Neuron (in vitro differentiated cells): ENCODE measurements around the gene SLC25A29.
"Not testable (repeated sequence)": the region's sequence is repeated elsewhere in the genome, so short reads cannot be mapped to it uniquely, and the experiment has no call there.

Experiments
- H2AFZ ChIP-seq: one replicate; pipeline ENCODE4 v1.6.1; 2013; ENCODE audit warnings: low read depth, mild to moderate bottlenecking, inconsistent platforms, low read length, moderate library complexity
- H3K27me3 ChIP-seq: one replicate; pipeline ENCODE4 v1.6.1; 2013; ENCODE audit warnings: low read length; ENCODE audit not compliant: insufficient read depth
- H3K36me3 ChIP-seq: one replicate; pipeline ENCODE4 v1.6.1; 2013; ENCODE audit warnings: low read length; ENCODE audit not compliant: insufficient read depth
- H3K4me1 ChIP-seq: one replicate; pipeline ENCODE4 v1.6.1; 2013; ENCODE audit warnings: low read length; ENCODE audit not compliant: insufficient read depth
- H3K4me3 ChIP-seq: 2 replicates; pipeline ENCODE4 v1.5.1; 2013; ENCODE audit warnings: mild to moderate bottlenecking, low read length, moderate library complexity
- H3K9me3 ChIP-seq: one replicate; pipeline ENCODE4 v1.6.1; 2013; ENCODE audit warnings: low read length

The SLC25A29 gene

DNA sequence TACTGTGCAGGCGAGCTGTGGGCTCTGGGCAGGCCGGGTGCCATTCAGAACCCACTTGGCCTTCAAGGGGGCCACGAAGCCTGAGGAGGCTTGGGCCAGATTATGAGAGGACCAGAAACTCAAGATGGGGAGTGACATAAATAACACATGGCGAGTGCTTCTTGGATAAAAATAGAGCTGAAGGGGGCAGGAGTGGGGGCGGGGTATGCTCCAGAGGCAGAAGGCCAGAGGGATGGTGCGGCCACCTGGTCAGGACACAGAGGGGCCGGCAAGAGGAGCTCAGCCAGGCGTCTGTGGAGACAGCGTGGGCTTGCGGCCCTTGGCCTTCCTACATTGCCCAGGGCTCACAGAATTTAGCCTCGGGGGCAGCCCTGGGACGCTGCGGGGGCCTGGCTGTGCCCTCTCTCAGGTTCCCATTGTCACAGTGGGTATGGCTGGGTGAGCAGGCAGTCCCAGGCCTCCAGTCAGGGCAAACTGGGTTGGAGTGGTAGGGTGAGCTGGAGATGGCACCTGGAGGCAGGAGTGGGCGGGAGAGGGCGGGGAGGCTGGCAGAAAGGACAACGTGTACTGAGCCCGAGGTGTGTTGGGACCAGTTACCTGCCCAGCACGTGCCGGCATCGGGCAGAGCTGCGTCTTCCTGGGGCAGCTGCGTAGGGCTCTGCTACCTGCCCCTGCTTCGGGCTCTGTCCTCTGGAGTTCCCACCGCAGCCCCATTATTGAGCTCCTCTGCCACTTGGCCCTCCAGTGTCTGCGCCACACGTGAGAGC is 7.4 kb upstream of the SLC25A29 start:
- Histone ChIP-seq H3K27me3 (no peaks in the 10 kb centered on the region), H3K4me1 (peaks cover 14% of the 10 kb centered on the region), H3K36me3 (no peaks in the 10 kb centered on the region), H3K4me3 (no peak overlapping the region), H2AFZ (no peak overlapping the region), H3K9me3 (no peaks in the 10 kb centered on the region)

DNA sequence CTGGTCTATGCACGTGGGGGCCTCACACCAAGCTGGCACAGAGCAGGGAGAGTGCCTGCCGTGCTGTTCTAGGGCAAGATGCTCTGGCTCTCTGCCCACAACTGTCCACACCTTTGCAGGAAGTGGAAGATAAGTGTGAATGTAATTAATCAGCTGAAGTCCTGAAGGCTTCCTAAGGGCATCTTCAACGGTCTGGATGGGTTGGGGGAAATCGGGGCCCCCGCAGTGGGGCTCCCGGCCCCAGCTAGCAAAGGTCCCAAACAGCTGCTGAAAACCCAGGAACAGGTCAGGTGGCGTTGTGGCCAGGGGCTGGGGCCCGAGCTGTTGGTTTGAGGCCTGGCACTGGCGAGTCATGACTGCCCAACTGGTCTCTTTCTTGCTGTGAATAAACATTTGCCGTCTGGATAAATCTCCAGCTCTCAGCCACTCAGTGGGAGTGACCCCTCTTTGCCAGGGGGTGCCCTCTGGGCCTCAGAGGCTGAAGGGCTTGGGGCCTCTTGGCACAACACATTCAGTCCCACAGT is 6.7 kb upstream of the SLC25A29 start:
- H3K4me1 ChIP-seq: peaks cover 17% of the 10 kb centered on the region
- no peak overlapping the region for H3K4me3 ChIP-seq
- no peak overlapping the region for H2AFZ ChIP-seq
- no peaks in the 10 kb centered on the region for H3K36me3 ChIP-seq
- no peaks in the 10 kb centered on the region for H3K9me3 ChIP-seq
- no peaks in the 10 kb centered on the region for H3K27me3 ChIP-seq

DNA sequence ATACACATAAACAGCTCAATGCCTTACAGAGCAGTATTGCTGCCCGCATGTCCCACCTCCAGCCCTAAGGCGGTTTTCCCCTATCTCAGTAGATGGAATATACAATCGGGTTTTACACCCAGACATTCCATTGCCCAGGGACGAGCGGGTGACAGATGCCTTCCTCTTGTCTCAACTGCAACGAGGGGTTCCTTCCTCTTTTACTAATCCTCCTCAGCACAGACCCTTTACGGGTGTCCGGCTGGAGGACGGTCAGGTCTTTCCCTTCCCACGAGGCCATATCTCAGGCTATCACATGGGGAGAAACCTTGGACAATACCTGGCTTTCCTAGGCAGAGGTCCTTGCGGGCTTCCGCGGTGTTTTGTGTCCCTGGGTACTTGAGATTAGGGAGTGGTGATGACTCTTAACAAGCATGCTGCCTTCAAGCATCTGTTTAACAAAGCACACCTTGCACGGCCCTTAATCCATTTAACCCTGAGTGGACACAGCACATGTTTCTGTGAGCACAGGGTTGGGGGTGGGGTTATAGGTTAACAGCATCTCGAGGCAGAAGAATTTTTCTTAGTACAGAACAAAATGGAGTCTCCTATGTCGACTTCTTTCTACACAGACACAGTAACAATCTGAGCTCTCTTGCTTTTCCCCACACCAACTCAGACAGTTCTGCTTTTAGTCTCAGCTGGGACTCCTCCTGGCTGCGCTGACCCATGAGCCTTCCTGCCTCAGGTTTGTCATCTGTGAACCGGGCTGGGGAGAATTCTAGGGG is 6.0 kb upstream of the SLC25A29 start:
- H3K27me3 ChIP-seq, H3K9me3 ChIP-seq, H3K4me3 ChIP-seq, H3K36me3 ChIP-seq, H2AFZ ChIP-seq: not testable (repeated sequence)
- peaks cover 24% of the 10 kb centered on the region for H3K4me1 ChIP-seq

DNA sequence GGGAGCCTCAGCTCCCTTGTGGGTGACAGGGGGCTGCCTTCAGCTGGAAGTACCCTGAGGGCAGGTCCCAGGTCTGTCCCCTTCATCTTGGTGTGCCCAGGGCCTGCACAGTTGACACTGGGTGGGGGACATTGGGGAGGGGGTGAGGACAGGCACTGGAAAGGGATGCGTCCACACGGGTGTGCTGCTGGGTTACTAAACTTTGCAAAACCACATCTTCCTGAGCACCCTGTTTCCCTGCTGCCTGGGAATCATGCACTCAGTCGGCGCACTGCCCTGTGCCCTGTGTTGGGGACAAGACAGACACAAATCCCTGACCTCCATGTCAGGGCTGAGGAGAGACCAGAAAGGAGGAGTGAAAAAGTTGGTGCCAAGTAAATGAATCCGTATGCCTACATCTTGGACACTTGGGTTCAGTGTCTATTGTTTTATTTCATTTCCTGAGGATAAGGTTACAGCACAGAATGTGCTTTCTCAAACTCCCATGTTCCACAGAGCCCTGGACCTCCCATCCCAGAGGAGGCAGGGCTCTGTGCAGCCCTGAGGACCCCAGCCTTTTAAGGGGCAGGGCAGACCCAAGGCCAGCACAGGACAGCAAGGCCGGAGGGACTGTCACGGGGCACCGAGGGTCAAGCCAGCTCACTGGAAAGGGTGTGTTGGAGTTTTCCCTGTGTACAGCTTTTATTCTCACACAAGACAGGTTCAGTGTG is 2.9 kb upstream of the SLC25A29 start:
- Histone ChIP-seq H3K4me1 (peaks cover 34% of the 10 kb centered on the region), H3K4me3 (no peak overlapping the region), H3K27me3 (no peaks in the 10 kb centered on the region), H2AFZ (no peak overlapping the region), H3K36me3 (no peaks in the 10 kb centered on the region), H3K9me3 (no peaks in the 10 kb centered on the region)

GRCh38 chr14:100308427-100308792 is 2.2 kb upstream of the SLC25A29 start:
- H2AFZ ChIP-seq: not testable (repeated sequence)

DNA sequence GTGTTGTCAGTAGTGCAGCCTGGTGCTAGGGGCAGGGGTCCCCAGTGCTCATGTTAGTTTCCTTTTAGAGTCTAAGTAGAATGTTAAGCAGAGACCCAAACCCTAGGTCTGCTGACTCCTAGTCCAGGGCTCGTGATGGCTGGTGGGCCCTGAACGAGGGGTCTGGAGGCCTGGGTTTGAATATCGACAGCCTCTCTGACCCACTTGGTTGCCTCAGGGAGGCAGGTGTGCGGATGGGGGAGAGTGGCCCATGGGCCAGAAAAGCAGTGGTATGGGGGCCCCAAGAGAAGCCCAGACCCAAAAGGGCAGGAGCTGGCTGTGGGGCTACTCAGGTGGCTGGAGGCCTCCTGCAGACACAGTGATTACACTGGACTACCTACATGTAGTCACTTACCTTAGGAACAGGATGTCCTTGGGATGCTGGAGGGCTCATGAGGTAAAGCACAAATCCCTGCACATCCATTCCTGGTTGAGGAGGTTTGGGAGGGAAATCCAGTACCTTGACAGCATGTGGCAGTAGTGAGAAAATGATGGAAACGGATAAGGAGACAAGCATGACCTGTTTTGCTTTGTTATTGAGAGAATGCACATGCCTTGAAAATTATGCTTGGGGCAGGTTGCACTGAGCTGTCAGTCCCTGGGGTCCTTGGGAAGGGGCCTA is 1.7 kb upstream of the SLC25A29 start:
- peak overlapping the region; percentile 95 for H3K4me3 ChIP-seq
- no peaks in the 10 kb centered on the region for H3K36me3 ChIP-seq
- H3K9me3 ChIP-seq: no peaks in the 10 kb centered on the region
- H2AFZ ChIP-seq: no peak overlapping the region
- peaks cover 35% of the 10 kb centered on the region for H3K4me1 ChIP-seq
- no peaks in the 10 kb centered on the region for H3K27me3 ChIP-seq

More at GRCh38 chr14:100308427-100308792, 2.2 kb upstream of the SLC25A29 start:
- not testable (repeated sequence) for H3K9me3 ChIP-seq, H3K4me3 ChIP-seq, H3K36me3 ChIP-seq, H3K27me3 ChIP-seq
- peaks cover 35% of the 10 kb centered on the region for H3K4me1 ChIP-seq

GRCh38 chr14:100306998-100307765 is 938 bp upstream of the SLC25A29 start:
- H3K4me3 ChIP-seq: peak overlapping the region; percentile 95
- H3K36me3 ChIP-seq: no peaks in the 10 kb centered on the region
- peak overlapping the region; percentile 93 for H2AFZ ChIP-seq
- peaks cover 29% of the 10 kb centered on the region for H3K4me1 ChIP-seq
- H3K27me3 ChIP-seq: no peaks in the 10 kb centered on the region
- no peaks in the 10 kb centered on the region for H3K9me3 ChIP-seq

DNA sequence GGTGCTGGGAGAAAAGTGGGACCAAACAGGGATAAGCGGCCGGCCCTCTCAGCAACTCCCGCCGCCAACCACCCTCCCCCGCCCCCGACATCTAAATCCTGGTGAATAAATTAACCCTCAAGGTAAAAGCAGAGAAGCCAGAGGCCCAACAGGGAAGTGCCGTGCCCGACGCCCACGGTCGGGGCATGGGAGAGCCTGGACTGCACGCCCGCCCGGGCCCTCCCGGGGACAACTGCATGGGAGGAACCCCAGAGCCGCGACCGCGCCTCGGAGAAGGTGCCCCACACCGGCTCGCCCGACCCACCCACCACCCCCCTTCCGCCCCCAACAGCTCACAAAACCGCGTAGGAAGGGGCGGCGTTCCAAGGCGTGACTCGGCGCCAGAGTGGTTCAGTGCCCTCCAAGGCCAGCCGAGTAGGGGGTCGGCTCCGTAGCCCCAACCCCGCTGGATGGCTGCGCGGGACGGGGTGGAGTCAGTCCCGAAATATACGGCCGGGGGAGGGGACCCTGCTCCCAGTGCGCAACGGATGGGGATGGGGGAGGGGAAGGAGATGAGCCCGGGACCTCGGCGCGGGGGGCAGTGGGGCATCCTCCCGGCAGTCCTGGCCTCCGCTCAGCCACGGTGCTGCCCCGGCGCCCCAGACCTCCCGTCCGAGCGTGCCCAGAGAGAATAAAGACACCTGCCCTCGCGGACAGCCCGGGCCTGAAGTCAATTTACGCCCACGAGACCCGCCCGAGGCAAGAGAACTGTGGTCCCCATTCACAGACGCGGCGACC is 732 bp downstream of the SLC25A29 start:
- peak overlapping the region; percentile 93 for H2AFZ ChIP-seq
- H3K36me3 ChIP-seq: no peaks in the 10 kb centered on the region
- no peaks in the 10 kb centered on the region for H3K27me3 ChIP-seq
- no peaks in the 10 kb centered on the region for H3K9me3 ChIP-seq
- peak overlapping the region; percentile 95 for H3K4me3 ChIP-seq
- peaks cover 29% of the 10 kb centered on the region for H3K4me1 ChIP-seq

- Histone ChIP-seq H3K4me1 (peaks cover 28% of the 10 kb centered on the region), H2AFZ (no peak overlapping the region), H3K4me3 (peak overlapping the region; percentile 95), H3K9me3 (no peaks in the 10 kb centered on the region), H3K27me3 (no peaks in the 10 kb centered on the region), H3K36me3 (no peaks in the 10 kb centered on the region)
Observed at GRCh38 chr14:100304825-100305323, 1.4 kb downstream of the SLC25A29 start.

- H3K27me3 ChIP-seq: no peaks in the 10 kb centered on the region
- no peaks in the 10 kb centered on the region for H3K9me3 ChIP-seq
- peaks cover under 1% of the 10 kb centered on the region for H3K36me3 ChIP-seq
- no peak overlapping the region for H2AFZ ChIP-seq
- peaks cover 21% of the 10 kb centered on the region for H3K4me1 ChIP-seq
- no peak overlapping the region for H3K4me3 ChIP-seq
Observed at GRCh38 chr14:100303925-100304324, 2.3 kb downstream of the SLC25A29 start.

DNA sequence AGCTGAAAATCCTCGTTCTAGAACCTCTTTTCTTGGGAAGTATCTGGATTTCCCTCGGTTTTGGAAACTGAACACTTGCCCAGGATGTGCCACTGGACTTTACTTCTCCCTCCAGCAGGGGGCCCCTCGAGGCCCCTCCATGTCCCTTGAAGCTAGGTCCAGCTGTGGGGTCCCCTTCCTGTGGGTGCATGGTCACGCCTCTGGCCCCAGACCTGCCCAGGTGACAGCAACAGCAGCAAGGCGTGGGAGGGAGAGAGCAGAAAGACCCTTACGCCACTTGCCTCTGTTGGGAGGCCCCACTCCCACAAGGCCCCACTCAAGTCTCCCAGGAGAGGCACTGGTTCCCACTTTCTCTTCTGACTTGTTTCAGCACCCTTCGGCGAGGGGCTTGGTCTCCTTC is 3.1 kb downstream of the SLC25A29 start:
- Histone ChIP-seq H3K4me1 (peaks cover 20% of the 10 kb centered on the region), H3K27me3 (no peaks in the 10 kb centered on the region), H3K4me3 (no peak overlapping the region), H3K36me3 (peaks cover 8% of the 10 kb centered on the region), H3K9me3 (no peaks in the 10 kb centered on the region), H2AFZ (no peak overlapping the region)
